Measurements from ENCODE around the gene TANGO2.

Gene TANGO2

DNA sequence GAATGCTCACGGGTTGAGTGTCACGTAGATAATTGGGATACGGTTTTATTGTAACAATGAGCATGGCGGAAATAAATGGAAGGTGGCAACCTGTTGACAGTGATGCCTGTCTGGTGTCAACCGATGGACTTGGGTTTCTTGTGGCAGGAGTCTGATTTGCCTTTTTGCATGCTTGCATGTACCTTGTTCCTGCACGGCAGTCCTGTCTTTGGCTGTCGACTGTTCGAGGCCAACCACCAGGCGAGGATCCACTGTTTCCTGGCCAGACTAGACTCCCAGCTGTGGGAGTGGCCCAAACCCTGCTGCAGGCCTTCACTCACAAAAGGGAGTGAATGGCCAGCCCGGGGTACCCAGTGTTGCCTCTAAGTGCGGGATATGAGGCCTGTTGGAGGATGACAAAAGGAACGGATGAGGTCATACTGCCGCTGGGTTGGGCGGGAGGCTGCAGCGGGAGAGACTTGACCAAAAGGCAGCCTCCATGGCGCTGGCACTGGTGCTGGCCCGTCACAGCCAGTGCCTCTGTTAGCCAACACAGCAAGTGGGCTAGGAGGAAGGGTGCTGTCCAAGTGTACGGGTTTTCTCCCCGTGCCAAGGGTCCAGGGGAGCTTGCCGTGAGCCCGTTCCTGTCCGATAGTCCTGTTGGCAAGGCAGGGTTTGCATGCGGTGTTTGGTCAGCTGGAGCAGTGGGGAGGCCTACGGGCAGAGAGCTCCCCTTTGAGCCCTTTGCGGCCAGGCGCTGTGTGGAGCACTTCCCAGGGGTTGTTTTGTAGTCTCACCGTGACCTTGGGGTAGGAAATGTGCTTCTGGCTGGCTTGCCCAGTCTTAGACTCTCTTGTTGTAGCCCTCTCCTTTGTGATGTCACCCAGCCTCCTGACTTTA lies 60.1 kb downstream of the TANGO2 start:
- DNase-seq, result peak in 1 of 2 donors; percentile 67
- H3K4me1 ChIP-seq, result peaks cover 6 to 54% (median 39%) of the 10 kb centered on the region in 4 donors

DNA sequence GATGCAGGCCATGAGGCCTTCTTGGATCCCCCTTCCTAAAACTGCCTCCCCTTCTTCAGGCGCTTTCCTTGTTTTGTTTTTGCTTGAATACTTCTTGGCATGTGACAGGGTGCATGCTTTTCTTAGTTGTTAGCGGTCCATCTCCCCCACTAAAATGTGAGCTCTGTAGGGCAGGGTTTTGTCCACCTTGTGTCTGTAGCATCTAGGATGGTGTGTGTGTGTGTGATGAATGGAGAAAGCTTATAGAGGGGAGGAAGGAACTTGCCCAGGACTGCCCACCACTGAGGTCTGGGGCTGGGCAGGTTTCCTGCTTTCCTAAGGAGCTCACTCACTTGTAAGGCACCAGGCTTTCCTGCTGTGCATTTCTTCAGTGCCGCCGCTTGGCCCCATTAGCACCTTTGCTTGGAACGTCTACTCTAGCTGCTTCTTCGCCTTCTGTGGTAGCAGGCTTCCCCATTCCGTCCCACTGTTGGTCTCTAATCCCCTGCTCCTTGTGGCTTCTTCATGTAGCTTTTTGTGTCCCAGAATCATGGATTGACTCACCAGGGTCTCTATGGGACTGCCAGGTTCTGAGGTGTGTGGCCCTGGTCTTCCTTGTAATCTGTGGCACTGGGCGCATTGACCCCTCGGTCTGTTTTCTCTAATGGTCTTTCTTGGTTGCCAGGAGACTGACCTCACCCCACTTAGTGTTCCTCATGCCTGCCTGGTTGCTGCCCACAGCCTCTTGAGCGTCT lies 62.4 kb downstream of the TANGO2 start:
- DNase-seq, result peak in 1 of 2 donors; percentile 24
- H3K9me3 ChIP-seq, result no peaks in the 10 kb centered on the region
- H3K27ac ChIP-seq, result no peak overlapping the region
- intact Hi-C loops (cut with DNase I; ENCODE audit: low total_unique reads), result no loop called here
- H3K27me3 ChIP-seq, result no peaks in the 10 kb centered on the region
- no peak overlapping the region for H3K4me3 ChIP-seq
- H3K36me3 ChIP-seq, result peaks cover 26 to 31% (median 28%) of the 10 kb centered on the region in 3 donors
- peaks cover 6 to 54% (median 39%) of the 10 kb centered on the region in 4 donors for H3K4me1 ChIP-seq
- TF ChIP-seq, protein P1, sequence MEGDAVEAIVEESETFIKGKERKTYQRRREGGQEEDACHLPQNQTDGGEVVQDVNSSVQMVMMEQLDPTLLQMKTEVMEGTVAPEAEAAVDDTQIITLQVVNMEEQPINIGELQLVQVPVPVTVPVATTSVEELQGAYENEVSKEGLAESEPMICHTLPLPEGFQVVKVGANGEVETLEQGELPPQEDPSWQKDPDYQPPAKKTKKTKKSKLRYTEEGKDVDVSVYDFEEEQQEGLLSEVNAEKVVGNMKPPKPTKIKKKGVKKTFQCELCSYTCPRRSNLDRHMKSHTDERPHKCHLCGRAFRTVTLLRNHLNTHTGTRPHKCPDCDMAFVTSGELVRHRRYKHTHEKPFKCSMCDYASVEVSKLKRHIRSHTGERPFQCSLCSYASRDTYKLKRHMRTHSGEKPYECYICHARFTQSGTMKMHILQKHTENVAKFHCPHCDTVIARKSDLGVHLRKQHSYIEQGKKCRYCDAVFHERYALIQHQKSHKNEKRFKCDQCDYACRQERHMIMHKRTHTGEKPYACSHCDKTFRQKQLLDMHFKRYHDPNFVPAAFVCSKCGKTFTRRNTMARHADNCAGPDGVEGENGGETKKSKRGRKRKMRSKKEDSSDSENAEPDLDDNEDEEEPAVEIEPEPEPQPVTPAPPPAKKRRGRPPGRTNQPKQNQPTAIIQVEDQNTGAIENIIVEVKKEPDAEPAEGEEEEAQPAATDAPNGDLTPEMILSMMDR (IDR thresholded peaks at IDR 0.05), result no peak

More for the DNA sequence above, 60.1 kb downstream of the TANGO2 start:
- Histone ChIP-seq H3K36me3 (peaks cover 4 to 8% (median 5%) of the 10 kb centered on the region in 3 donors), H3K27me3 (no peaks in the 10 kb centered on the region), H3K4me3 (peak overlapping the region; percentile 76 to 86), H3K27ac (peak overlapping the region; percentile 82 to 83), H3K9me3 (no peaks in the 10 kb centered on the region)
- TF ChIP-seq, protein P1 (IDR thresholded peaks at IDR 0.05), result no peak
- intact Hi-C loops (cut with DNase I; ENCODE audit: low total_unique reads), result no loop called here

DNA sequence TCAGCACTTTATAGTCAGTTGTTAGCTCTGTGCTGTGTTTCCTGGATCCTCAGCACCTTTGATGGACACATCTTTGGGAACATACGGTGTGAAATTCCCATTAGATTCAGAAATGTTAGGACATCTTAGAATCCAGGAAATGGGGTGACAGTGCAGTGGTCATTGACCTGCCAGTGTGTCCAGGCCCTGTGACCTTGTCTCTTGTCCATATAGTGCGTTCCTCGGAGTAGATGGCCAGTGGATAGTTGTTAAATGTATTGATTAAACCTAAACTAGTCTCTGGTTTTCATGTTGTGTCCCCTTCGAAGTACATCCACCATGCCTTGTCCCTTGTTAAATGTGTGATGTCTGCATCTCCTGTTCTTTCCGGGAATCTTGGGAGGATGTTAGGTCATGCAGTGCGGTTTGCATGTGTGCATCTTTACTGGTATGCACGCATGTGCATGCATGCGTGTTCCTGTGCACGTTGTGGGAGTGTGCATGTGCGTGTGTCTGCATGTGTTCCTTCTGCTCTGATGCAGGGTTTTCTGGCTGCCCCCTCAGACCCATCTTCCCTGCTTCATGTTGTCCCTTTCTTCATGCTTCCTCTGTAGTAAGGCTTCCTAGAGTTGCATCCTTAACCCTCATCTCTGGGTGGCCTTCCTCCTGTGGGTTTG lies 63.1 kb downstream of the TANGO2 start:
- intact Hi-C loops (cut with DNase I; ENCODE audit: low total_unique reads), result no loop called here
- H3K4me1 ChIP-seq, result peaks cover 6 to 50% (median 39%) of the 10 kb centered on the region in 4 donors
- peak in 1 of 2 donors; percentile 24 for DNase-seq
- H3K4me3 ChIP-seq, result no peak overlapping the region
- TF ChIP-seq, protein P1 (IDR thresholded peaks at IDR 0.05), result no peak
- no peaks in the 10 kb centered on the region for H3K9me3 ChIP-seq
- peaks cover 33 to 38% (median 35%) of the 10 kb centered on the region in 3 donors for H3K36me3 ChIP-seq
- H3K27me3 ChIP-seq, result no peaks in the 10 kb centered on the region
- H3K27ac ChIP-seq, result no peak overlapping the region

DNA sequence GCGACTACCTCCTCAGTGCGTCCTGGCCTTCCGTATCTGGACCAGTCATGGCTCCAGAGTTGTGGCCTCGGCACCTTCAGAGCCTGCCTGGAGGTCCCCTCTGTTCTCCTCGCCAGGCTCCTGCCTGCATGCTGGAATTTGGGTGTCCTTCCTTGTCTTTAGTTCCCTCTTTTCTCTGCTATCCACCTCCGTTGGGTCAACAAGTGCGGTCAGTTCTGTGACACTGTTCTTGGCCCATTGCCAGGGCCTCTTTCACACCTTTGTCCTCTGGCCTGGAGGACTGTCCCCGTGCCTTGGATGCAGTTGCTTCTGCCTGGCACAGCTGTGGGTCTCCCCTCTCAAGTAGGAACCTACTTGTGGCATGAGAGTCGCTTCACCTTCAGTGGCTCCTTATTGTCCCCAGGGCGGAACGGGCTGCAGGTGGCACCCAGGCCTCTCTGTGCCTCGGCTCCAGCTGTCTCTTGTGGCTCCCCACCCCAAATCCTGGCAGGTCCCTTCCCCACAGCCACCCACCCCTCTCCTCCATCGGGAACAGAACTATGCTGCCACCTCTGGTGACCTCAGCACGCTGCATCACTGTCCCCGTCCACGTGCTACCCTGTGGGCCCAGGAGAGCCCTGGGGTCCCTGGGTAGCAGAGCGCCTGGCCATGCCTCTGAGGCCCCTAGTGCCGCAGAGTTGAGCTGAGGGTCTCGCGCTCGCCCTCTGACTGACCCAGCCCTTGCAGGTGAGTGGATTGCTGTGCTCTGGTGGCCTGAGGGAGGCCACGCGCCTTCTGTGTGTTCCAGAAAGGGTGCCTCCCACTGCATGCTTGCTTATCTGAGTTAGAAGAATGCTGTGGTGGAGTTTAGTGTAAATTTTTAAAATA lies 63.9 kb downstream of the TANGO2 start:
- H3K4me3 ChIP-seq, result no peak overlapping the region
- no peak overlapping the region for H3K27ac ChIP-seq
- H3K36me3 ChIP-seq, result peaks cover 41 to 46% (median 42%) of the 10 kb centered on the region in 3 donors
- no peaks in the 10 kb centered on the region for H3K27me3 ChIP-seq
- no peaks in the 10 kb centered on the region for H3K9me3 ChIP-seq
- intact Hi-C loops (cut with DNase I; ENCODE audit: low total_unique reads), result no loop called here
- peak in 1 of 2 donors; percentile 55 for DNase-seq
- H3K4me1 ChIP-seq, result peaks cover 6 to 46% (median 38%) of the 10 kb centered on the region in 4 donors
- TF ChIP-seq, protein P1 (IDR thresholded peaks at IDR 0.05), result no peak
